Uterus (tissue), 2 donors: ENCODE data around the gene WNT16.

Experiments
- POLR2A ChIP-seq, 2 donors: fragments of 450-650 bp; IDR thresholded peaks; one replicate each; pipeline ENCODE4 v1.6.1; 2016; ENCODE audit warnings: antibody characterized with exemption in 2 of 2, mild to moderate bottlenecking in 1 of 2, moderate library complexity in 1 of 2
- TF ChIP-seq, protein P1 (sequence below), 4 experiments: fragments of 200-600 bp in 2 of 4; fragments of 450-650 bp in 2 of 4; sonication (generic) in 2 of 4; IDR thresholded peaks; one replicate each; pipeline ENCODE4 v1.5.1; 2016 to 2019; ENCODE audit warnings: antibody characterized with exemption in 4 of 4, mild to moderate bottlenecking in 2 of 4, moderate library complexity in 1 of 4

DNA sequence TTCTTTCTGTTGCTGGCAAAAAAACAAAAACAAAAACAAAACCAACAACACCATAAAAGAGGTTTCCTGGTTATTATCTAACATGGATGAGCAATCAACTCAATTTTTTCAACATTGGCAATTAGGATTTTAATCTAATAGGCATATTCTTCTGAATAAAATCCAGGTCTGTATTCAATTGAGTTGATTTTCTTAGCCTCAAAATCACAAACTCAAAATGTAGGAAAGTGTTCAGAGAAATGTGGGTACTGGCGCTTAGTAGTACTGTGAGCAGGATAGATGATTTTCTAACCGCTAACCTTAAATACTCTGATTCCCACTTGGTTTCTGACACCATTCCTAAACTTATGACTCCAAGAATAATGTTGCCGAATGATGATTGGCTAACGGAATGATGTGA lies 5.6 kb downstream of the WNT16 start:
- TF ChIP-seq, protein P1, sequence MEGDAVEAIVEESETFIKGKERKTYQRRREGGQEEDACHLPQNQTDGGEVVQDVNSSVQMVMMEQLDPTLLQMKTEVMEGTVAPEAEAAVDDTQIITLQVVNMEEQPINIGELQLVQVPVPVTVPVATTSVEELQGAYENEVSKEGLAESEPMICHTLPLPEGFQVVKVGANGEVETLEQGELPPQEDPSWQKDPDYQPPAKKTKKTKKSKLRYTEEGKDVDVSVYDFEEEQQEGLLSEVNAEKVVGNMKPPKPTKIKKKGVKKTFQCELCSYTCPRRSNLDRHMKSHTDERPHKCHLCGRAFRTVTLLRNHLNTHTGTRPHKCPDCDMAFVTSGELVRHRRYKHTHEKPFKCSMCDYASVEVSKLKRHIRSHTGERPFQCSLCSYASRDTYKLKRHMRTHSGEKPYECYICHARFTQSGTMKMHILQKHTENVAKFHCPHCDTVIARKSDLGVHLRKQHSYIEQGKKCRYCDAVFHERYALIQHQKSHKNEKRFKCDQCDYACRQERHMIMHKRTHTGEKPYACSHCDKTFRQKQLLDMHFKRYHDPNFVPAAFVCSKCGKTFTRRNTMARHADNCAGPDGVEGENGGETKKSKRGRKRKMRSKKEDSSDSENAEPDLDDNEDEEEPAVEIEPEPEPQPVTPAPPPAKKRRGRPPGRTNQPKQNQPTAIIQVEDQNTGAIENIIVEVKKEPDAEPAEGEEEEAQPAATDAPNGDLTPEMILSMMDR (IDR thresholded peaks at IDR 0.05) = no peak
- TF ChIP-seq POLR2A (IDR thresholded peaks at IDR 0.05) = no peak
